ENCODE results near the gene IL18RAP. TPM values are rescaled to one million over a fixed set of nuclear protein-coding genes. Genes with fewer than 3 reads are reported as not detected.

Gene IL18RAP
- polyA plus RNA-seq, 10 donors, result 0.15 to 0.70 (median 0.36) TPM; not detected in 1

GRCh38 chr2:102498414-102498813 is 75.5 kb downstream of the IL18RAP start:
- DNase-seq, result no peak

GRCh38 chr2:102499558-102499957 is 76.6 kb downstream of the IL18RAP start:
- DNase-seq, result no peak

Other genes with a start within 250 kb of the IL18RAP start
- under 1 TPM; 0.09 to 0.90 (median 0.19) TPM for gene IL1RL2, start 236.1 kb upstream of the IL18RAP start, polyA plus RNA-seq (ENCODE audit: insufficient read length in 10 of 10)
- gene IL1RL1, start 111.6 kb upstream of the IL18RAP start, polyA plus RNA-seq (ENCODE audit: insufficient read length in 10 of 10), result 1 to 10 TPM in 1 of 10 donors, under 1 TPM in 9; 0.15 to 1.0 (median 0.36) TPM
- gene IL18R1, start 67.4 kb upstream of the IL18RAP start, polyA plus RNA-seq (ENCODE audit: insufficient read length in 10 of 10), result 1 to 10 TPM in 5 of 10 donors, under 1 TPM in 5; 0.50 to 2.0 (median 1.0) TPM
- gene SLC9A4, start 50.1 kb downstream of the IL18RAP start, polyA plus RNA-seq (ENCODE audit: insufficient read length in 10 of 10), result under 1 TPM in 2 of 10 donors, not detected in 8; 0.16 to 0.48 TPM
- gene SLC9A2, start 196.4 kb downstream of the IL18RAP start, polyA plus RNA-seq (ENCODE audit: insufficient read length in 10 of 10), result 1 to 10 TPM in 9 of 10 donors, under 1 TPM in 1; 0.71 to 3.3 (median 1.6) TPM

Measured in muscle of back (tissue), 11 donors.